ENCODE results near the gene IGSF21.

Gene IGSF21

DNA sequence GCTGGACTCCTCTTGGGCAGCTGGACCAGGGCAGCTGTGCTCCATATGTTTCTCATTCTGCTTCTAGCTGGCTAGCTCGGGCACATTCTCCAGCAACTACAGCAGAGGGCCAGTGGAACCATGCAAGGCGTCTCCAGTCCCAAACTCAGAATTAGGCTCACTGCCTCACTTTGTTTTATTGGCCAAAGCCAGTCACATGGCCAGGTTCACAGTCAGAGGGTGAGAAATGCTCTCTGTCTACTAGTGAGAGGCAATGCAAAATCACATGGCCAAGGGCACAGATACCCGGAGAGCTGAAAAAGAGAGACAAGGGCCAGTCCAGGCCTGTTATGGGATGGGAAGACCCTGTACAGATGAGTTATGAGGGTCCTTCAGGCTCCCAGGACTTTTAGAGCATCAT is 294.3 kb downstream of the IGSF21 start:
- no peak for DNase-seq (ENCODE audit: low read depth, low spot score)
- Histone ChIP-seq H3K9ac (ENCODE audit: insufficient read length) (no peak overlapping the region), H3K36me3 (ENCODE audit: insufficient read depth, low read length) (no peaks in the 10 kb centered on the region), H3K4me3 (no peak overlapping the region), H3K27ac (no peak overlapping the region), H3K9me3 (ENCODE audit: low read depth, low read length) (no peaks in the 10 kb centered on the region)
- TF ChIP-seq POLR2AphosphoS5 (IDR thresholded peaks at IDR 0.05; ENCODE audit: borderline replicate concordance, low read depth, low read length) = no peak
- TF ChIP-seq FOXP2 (optimal IDR thresholded peaks at IDR 0.05; ENCODE audit: control extremely low read depth, extremely low read length, insufficient read depth) = no peak
- no peak for TF ChIP-seq EZH2 (IDR thresholded peaks at IDR 0.05)

DNA sequence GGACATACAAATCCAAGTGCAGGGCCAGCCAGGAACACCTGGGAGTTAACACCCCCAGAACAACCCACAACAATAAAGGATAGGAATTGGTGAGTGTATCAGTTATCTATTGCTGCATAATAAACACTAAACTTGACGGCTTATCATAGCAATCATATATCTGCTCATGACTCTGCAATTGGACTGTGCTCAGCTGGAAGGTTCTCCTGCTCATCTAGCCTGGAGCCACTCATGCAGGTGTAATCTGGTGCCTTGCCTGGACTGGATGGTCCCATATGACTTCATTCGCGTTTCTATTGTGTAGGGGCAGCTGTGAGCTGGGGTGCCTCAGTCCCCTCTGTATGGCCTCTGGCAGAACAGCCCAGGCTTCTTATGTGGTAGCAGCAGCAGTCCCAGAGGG is 296.9 kb downstream of the IGSF21 start:
- TF ChIP-seq EZH2 (IDR thresholded peaks at IDR 0.05) (no peak), POLR2AphosphoS5 (IDR thresholded peaks at IDR 0.05; ENCODE audit: borderline replicate concordance, low read depth, low read length) (no peak), FOXP2 (optimal IDR thresholded peaks at IDR 0.05; ENCODE audit: control extremely low read depth, extremely low read length, insufficient read depth) (no peak)
- no peak for DNase-seq (ENCODE audit: low read depth, low spot score)
- H3K27ac ChIP-seq = no peak overlapping the region

GRCh38 chr1:18407166-18408045 is 299.8 kb downstream of the IGSF21 start:
- no peak for DNase-seq (ENCODE audit: low read depth, low spot score)
- no peak overlapping the region for H3K9ac ChIP-seq (ENCODE audit: insufficient read length)
- TF ChIP-seq FOXP2 (optimal IDR thresholded peaks at IDR 0.05; ENCODE audit: control extremely low read depth, extremely low read length, insufficient read depth) (no peak), POLR2AphosphoS5 (IDR thresholded peaks at IDR 0.05; ENCODE audit: borderline replicate concordance, low read depth, low read length) (no peak), EZH2 (IDR thresholded peaks at IDR 0.05) (no peak)
- no peaks in the 10 kb centered on the region for H3K36me3 ChIP-seq (ENCODE audit: insufficient read depth, low read length)
- no peak overlapping the region for H3K4me3 ChIP-seq
- H3K9me3 ChIP-seq (ENCODE audit: low read depth, low read length) = no peaks in the 10 kb centered on the region; the same call in 1 of the 2 replicates
- H3K27ac ChIP-seq = no peak overlapping the region

More for the DNA sequence above, 296.9 kb downstream of the IGSF21 start:
- H3K4me3 ChIP-seq = no peak overlapping the region
- H3K36me3 ChIP-seq (ENCODE audit: insufficient read depth, low read length) = no peaks in the 10 kb centered on the region
- no peaks in the 10 kb centered on the region for H3K9me3 ChIP-seq (ENCODE audit: low read depth, low read length)
- no peak overlapping the region for H3K9ac ChIP-seq (ENCODE audit: insufficient read length)

DNA sequence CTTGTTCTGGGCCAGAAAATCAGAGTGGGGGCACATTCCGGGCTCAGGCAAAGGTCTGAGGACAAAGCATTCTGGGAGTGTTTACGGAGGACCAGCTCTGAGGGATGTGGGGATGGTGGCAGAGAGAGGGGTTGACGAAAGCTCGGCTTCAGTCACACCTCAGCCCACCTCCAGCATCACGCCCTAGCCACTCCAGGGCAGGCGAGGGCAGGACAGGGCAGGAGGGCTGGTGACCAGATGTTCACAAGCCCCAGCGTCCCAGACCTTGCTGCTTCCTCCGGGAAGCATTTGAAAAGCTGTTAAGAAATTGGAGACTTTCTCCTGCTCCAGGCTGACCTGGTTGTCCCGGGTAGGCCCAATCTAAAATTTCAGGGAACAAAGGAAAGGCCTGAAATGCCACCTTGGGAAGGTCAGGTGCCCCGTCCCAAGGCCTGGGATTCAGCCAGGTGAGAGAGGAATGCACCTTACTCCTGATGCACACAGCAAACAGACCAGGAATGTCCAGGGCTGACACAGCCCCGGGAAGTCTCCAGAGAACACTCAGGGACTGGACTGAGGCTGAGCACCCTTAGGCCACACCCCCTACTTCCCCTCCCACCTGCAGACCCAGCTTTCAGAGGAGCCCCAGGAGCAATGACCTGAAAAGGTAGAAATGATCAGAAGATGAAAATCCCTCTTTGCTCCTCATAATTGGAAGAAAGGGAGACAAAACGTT is 301.2 kb downstream of the IGSF21 start:
- no peak for DNase-seq (ENCODE audit: low read depth, low spot score)
- H3K27ac ChIP-seq = no peak overlapping the region
- TF ChIP-seq EZH2 (IDR thresholded peaks at IDR 0.05) (no peak), POLR2AphosphoS5 (IDR thresholded peaks at IDR 0.05; ENCODE audit: borderline replicate concordance, low read depth, low read length) (no peak), FOXP2 (optimal IDR thresholded peaks at IDR 0.05; ENCODE audit: control extremely low read depth, extremely low read length, insufficient read depth) (no peak)
- no peak overlapping the region for H3K4me3 ChIP-seq
- no peaks in the 10 kb centered on the region; the same call in 1 of the 2 replicates for H3K9me3 ChIP-seq (ENCODE audit: low read depth, low read length)
- no peak overlapping the region for H3K9ac ChIP-seq (ENCODE audit: insufficient read length)
- H3K36me3 ChIP-seq (ENCODE audit: insufficient read depth, low read length) = no peaks in the 10 kb centered on the region

DNA sequence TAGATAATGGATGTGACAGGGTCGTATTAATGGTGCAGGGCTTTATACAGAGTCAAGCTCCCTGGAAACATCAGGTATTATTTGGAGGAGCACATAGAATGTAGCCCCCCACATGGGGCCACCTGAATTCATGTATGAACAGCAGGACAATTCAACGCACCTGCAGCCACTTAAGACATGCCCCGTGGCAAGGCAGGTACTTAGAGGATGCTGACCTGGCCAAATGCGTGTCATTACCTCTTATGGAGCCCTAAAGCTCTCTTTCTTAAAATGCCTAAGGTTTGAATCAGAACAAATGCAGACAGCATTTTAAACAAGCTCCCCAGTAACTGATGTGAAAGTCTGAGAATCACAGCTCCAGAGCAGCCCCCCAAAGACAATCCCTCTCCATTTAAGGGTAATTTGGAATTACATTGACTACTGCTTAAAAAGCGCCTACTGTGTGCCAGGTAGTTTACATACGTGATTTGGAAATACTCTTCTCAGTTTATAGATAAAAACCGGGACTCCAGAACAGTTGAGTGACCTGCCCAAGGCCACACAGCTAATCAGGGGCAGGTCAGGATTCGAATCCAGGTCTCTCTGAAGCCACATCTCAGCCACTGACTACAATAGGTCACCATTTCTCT is 302.1 kb downstream of the IGSF21 start:
- TF ChIP-seq POLR2AphosphoS5 (IDR thresholded peaks at IDR 0.05; ENCODE audit: borderline replicate concordance, low read depth, low read length) (no peak), EZH2 (IDR thresholded peaks at IDR 0.05) (no peak), FOXP2 (optimal IDR thresholded peaks at IDR 0.05; ENCODE audit: control extremely low read depth, extremely low read length, insufficient read depth) (no peak)
- Histone ChIP-seq H3K36me3 (ENCODE audit: insufficient read depth, low read length) (no peaks in the 10 kb centered on the region), H3K27ac (no peak overlapping the region), H3K9me3 (ENCODE audit: low read depth, low read length) (no peaks in the 10 kb centered on the region; the same call in 1 of the 2 replicates), H3K4me3 (no peak overlapping the region), H3K9ac (ENCODE audit: insufficient read length) (no peak overlapping the region)
- no peak for DNase-seq (ENCODE audit: low read depth, low spot score)

- no peak for TF ChIP-seq EZH2 (IDR thresholded peaks at IDR 0.05)
- TF ChIP-seq FOXP2 (optimal IDR thresholded peaks at IDR 0.05; ENCODE audit: control extremely low read depth, extremely low read length, insufficient read depth) = no peak
- no peak for TF ChIP-seq POLR2AphosphoS5 (IDR thresholded peaks at IDR 0.05; ENCODE audit: borderline replicate concordance, low read depth, low read length)
- DNase-seq (ENCODE audit: low read depth, low spot score) = no peak
- no peak overlapping the region for H3K27ac ChIP-seq
- H3K9me3 ChIP-seq (ENCODE audit: low read depth, low read length) = no peaks in the 10 kb centered on the region; the same call in 1 of the 2 replicates
- H3K4me3 ChIP-seq = no peak overlapping the region
- H3K36me3 ChIP-seq (ENCODE audit: insufficient read depth, low read length) = no peaks in the 10 kb centered on the region
- no peak overlapping the region for H3K9ac ChIP-seq (ENCODE audit: insufficient read length)
Observed at GRCh38 chr1:18410407-18410806, 302.8 kb downstream of the IGSF21 start.

GRCh38 chr1:18411321-18411720 is 303.7 kb downstream of the IGSF21 start:
- TF ChIP-seq EZH2 (IDR thresholded peaks at IDR 0.05) (no peak), FOXP2 (optimal IDR thresholded peaks at IDR 0.05; ENCODE audit: control extremely low read depth, extremely low read length, insufficient read depth) (no peak), POLR2AphosphoS5 (IDR thresholded peaks at IDR 0.05; ENCODE audit: borderline replicate concordance, low read depth, low read length) (no peak)
- Histone ChIP-seq H3K27ac (no peak overlapping the region), H3K9me3 (ENCODE audit: low read depth, low read length) (no peaks in the 10 kb centered on the region; the same call in 1 of the 2 replicates)

More at GRCh38 chr1:18411321-18411720, 303.7 kb downstream of the IGSF21 start:
- H3K9ac ChIP-seq (ENCODE audit: insufficient read length) = no peak overlapping the region
- H3K36me3 ChIP-seq (ENCODE audit: insufficient read depth, low read length) = no peaks in the 10 kb centered on the region
- H3K4me3 ChIP-seq = no peak overlapping the region
- no peak for DNase-seq (ENCODE audit: low read depth, low spot score)

Measured in SK-N-MC (cell line).